H4 (cell line): Measurements from ENCODE around the gene TM7SF2. TPM values are rescaled to one million over a fixed set of nuclear protein-coding genes. Genes with fewer than 3 reads are reported as not detected.
A peak's percentile ranks its signal among the peaks of the same experiment; 100 is the strongest.
"Not testable (repeated sequence)": the region's sequence is repeated elsewhere in the genome, so short reads cannot be mapped to it uniquely, and the experiment has no call there.

Source experiments
- DNase-seq: peaks from one replicate; pipeline ENCODE4 v3.0.0-alpha.2; 2015; ENCODE audit warnings: low spot score
- total RNA-seq: library from RNA; depleted of rRNA; stranded (reverse); fragments of >200 nt; shearing (Covaris generic); gene quantifications from 2 replicates; pipeline ENCODE4 v1.2.3, GENCODE V29; 2014

TM7SF2 gene
- total RNA-seq, 1 experiment from 2014 or later = 3.2 TPM

DNA sequence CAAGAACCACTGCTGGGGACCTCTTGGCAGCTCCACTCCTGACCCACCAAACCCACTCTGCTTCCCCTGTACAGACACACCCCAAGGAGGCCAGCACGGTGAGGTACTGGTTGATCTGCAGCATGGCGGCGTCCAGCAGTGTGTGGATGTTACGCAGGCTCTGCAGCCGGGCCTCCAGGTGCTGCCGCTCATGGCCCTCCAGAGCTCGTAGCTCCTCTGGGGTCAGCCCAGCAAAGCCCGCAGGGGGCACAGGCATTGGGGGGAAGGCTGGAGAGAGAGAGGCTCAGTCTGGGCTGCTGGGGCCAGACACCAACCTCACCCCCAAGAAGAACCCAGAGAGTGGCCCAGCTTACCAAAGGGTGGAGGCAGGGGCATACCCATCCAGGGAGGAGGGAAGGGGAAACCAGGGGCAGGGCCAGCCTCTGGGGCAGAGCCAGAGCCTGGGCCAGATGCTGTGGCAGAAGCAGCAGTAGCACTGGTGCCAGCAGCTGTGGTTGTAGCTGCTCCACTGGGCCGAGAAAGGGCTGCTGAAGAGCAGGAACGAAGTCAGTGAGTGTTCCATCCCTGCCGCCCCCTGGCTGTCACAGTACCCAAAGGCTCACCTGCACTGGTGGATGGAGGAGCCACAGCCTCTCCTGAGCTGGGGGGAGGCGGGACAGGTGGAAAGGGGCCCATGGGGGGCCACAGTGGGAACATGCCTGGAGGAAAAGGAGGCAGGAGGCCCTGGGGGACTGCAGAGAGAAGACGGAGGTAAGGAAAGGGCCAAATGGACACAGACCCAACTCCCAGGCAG is 18.2 kb downstream of the TM7SF2 start:
- DNase-seq = no peak

DNA sequence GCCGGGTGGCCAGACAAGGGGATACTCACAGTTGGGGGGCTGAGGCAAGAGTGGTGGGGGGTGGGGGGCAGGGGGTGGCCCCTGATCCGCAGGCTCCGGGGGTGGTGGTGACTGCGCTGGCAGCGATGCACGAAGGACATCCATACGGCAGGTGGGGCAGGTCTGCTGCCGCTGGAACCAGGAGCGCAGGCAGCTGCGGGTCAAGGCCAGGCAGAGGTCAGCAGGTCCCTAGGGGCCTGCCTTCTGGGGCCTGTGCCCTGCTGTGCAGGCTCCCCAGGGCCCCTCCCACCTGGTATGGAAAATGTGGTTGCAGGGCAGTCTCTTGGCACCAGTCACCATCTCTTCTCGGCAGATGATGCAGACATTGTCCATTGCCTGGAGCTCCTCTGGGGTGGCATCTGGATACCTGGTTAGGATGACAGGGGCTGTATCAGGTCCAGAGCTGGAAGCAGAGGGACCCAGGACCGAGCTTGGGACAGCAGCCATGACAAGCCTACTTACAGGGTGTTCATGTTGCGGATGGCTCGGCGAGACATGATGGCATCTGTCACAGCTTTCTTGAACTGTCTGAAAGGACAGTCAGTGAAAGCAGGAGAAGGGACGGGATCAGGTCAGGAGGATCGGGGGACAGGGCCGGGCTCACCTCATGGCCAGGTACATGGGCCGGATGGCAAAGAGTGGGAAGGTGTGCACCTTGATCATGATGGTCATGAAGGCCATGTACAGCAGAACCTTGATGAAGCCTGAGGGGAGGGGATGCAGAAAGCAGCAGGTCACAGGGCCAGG is 19.2 kb downstream of the TM7SF2 start:
- DNase-seq = no peak

DNA sequence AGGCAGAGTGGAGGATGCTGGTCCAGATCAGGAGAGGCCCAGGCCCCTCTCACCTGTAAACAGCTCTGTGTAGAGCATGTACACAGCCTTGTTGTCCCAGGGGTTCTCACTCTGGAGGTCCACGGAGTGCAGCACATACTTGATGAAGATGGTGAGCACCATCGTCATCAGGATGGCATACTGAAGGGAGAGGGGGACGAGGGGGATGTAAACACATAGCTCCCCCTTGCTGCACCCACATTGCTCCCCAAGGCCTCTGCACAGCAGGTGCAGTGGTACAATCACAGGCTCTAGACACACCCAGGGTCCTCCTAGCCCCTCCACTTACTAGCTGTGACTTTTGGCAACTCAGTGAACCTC is 19.7 kb downstream of the TM7SF2 start:
- no peak for DNase-seq

DNA sequence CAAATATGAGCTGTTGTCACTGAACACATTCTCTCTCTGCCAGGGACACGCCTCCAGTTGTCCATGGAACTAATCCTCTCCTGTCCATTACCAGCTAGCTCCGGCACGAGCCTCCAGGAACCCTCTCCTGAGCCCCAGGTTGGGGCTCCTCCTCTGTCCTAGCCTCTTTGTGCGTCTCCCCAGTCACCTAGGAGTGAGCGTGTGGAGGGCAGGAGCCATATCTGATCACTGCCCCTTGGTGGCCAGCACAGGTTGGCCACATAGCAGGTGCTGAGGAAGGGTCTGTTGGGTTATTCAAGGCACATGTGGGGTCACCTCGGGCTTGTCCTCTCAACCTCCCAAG is 20.2 kb downstream of the TM7SF2 start:
- no peak for DNase-seq

DNA sequence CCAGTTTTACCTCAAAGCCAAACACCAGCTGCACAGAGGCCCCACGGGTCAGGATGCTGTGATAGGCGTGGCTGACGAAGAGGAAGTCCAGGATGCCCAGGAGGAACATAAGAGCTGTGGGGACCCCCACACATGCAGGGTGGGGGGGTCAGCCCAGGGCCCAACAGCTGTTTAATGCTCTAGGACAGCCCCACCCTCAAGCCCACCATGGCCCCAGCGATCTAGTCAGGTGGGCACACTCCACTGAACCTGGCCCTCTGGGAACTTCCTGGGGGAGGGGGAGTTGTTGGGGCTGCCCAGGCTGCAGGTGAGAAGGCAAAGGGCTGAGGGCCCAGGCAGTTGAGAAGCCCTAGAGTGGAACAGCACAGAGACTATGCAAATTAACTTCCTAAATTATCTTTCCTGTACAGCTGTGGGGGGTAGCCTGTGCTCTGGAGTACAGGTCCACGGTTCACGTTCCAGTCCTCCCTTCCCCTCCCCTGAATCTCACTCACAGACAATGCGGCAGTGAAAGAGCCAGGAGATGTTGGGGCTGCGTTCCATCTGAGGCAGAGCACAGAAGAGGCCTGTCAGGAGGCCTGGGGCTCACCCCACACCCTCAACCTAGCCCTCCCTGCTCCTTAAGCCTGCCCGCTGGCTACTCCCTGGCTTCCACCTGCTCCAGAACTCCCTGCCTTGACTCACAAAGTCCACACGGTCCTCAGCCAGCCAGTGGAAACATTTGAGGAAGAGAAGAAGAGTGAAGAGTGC is 20.7 kb downstream of the TM7SF2 start:
- DNase-seq = no peak

DNA sequence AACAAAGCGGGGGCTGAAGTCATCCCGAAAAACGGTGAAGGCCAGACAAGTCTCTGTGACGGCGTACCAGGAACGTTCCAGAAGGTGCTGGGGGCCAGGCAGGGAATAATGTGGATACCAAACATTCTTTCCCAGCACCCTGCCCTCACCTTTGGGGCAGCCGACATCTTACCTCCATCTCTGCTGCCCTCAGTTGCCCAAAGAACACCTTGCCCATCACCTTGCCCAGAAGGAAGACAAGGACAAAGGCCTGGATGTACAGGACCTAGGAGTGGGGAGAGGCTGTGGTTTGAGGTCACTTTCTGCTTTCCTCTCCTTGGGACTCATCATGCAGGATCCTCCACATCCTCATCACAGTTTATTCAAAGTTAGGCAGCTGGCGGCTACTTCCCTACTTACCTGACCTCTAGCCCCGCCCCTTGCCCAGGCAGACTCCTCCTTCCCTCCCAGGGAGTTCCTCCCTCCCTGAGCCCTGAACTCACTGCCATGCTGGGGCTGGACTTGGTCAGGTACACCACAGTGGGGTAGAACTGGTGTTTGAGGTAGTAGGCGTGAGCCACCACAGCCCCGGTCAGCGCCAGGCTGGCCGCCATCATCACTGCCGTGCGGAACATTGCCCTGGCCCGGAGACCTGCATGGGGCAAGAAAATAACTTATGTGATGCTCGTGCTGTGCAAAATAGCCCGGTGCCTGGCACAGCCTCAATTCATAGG is 21.5 kb downstream of the TM7SF2 start:
- no peak for DNase-seq

DNA sequence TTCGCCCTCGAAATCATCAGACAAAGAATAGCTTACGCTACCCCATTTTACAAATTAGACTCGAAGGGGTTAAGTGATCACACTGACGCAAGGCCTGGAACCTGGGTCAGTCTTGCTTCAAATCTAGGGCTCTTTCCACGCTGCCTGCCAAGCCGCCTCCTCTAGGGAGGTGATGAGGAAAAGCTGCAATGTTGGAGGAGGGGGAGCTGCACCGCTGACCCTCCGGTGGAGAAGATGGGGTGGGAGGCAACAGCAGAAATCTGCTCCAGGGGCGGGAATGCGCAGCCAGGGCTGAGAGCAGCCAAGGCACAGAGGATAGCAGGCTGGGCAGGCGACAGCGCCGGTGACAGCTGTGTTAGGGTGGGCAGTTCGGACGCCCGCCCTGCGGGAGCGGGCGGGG is 22.1 kb downstream of the TM7SF2 start:
- DNase-seq = no peak

DNA sequence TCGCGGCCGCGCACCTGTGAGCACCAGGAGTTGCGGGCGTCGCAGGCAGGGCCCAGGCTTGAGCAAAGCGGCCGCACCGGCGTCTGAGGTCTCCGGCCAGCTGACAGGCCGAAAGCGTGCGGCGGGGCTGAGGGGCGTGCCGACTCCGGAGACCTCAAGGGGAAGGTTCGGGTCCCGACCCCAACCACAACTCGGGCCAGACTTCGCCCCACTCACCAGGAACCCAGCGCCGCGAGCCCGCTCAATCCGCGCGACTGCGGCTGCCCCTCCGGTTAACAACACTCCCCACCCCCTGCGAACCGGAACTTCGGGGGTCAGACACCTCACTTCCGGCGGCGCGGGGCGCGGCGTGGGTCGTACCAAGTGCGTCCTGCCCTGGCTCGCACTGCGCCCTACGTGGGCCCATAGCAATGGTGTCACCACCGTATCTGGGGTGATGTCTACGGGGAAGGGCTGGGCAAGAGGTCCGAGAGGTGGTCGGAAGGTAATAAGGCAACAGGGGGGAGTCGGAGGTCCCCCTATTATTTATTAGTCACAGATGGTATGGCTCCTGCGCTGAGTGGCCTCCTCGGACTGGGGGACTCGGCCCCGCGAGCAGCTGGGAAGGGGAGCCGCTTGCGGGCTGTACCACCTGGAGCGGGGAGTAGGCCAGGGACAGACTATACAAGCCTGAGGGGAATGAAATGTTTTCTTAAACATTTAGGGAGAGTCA is 22.7 kb downstream of the TM7SF2 start, which contains the start of gene SYVN1:
SYVN1 (minus strand) TSS at position 280 of the 712 bp plus-strand sequence. CDS start 918 bp downstream, outside the sequence.
- DNase-seq = peak; percentile 77

DNA sequence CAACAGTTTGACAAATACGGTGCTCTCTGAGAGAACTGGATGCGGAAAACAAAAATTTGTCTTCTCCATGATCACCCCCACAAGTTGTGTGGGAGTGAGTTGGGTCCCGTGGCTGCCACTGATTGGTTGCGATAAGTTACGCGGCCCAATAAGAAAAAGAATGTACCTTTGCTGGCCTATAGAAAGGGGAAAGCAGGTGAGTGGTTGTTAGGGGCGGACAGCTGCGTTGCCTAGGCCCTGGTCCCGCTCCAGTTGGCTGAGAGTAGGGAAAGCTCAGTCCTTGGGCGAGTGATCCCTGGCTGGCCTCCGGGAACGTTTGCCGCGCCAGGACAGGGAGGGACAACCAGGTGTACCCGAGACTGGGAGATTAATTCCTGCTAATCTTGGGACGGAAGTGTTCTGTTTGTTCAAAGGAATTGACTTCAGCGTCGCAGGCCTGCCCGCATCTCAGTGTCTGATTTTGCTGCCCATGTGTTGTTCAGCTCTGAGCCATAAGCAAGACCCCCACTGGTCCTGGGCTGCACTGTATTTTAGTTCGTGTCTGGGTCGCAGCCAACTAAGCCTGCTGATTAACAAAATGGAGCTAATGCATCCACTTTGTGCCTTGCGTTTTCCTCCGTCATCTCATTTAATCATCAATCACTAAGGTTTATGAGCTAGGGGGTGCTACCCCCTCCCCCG is 23.4 kb downstream of the TM7SF2 start:
- peak; percentile 98 for DNase-seq

DNA sequence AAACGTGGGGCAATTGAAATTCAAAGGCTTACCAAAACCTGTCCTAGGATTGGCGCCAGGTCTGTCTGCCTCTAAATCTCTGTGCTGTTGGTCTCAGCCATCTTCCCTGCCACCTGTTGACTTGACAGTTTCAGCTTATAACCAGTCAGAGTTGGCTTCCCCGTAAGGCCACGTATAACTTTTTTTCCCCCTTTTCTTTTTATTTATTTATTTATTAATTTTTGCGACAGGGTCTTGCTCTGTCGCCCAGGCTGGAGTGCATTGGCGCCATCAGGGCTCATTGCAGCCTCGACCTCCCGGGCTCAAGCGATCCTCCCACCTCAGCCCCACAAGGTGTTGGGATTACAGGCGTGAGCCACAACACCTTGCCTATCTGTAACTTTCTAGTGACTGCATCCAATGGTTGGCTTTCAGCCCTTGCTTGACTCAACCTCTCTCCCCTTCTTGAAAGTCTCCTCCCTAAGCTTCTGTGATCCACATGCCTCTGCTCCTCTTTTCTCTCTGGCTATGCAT is 24.0 kb downstream of the TM7SF2 start:
- DNase-seq = no peak

DNA sequence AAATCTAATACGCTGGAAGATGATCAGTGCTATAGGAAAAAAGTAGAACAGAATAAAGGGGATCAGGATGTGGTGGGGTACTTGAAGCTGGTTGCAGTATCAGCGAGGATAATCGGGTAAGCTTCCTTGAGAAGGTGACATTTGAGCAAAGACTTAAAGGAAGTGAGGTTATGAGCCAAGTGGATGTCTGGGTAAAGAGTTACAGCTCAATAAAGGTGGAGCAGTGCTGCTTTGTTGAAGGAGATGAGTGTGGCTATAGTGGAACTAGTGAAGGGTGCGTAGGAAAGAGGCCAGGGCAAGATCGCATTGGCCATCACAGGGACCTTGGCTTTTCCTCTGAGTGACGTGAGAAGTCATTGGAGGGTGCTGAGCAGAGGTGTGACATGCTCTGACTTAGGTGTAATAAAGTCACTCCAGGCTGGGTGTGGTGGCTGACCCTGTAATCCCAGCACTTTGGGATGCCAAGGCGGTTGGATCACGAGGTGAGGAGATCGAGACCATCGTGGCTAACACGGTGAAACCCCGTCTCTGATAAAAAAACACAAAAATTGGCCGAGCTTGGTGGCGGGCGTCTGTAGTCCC is 24.9 kb downstream of the TM7SF2 start:
- no peak for DNase-seq

DNA sequence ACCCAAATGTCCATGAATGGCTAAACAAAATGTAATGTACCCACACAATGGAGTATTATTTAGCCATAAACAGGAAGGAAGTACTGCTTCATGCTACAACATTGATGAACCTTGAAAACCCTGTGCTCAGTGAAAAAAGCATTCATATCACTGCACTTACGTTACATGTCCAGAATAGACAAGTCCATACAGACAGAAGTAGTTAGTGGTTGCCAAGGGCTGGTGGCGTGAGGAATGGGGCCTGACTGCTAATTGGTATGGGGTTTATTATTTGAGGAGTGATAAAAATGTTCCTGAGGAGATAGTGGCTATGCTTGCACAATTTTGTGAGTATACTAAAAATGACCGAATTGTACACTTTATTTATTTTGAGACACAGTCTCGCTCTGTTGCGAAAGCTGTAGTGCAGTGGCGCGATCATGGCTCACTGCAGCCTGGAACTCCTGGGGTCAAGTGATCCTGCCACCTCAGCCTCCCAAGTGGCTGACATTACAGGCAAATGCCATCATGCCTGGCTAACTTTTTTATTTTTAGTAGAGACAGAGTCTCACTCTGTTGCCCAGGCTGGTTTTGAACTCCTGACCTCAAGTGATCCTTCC is 30.3 kb downstream of the TM7SF2 start:
- DNase-seq = no peak

DNA sequence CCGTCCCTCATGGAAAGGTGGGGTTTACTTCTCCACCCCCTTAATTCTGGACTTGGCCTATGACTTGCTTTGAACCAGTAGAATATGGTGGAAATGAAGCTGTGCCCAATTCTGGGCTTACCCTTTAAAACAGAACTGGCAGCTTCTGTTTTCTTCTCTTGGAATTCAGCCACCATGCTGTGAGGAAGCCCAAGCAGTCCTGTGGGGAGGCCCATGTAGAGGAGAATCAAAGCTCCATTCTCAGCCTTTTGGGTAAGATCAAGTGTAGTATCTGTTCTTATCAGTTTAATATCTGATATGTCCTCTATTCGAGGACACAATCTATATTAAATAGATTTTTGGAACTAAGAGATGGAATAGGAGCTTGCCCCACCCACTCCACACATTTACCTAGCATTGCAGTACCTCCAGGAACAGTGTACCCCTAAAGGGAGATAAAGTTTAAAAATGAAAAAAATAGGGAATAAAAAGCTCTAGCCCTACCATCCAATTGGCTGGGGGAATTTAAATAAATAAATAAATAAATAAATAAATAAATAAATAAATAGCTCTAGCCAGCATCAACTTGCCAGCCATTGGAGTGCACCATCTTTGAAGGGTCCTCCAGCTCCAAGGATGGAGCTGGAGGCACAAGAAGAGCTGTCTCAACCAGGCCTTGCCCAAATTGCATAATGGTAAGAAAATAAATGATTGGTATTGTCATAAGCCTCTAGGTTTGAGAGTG is 35.8 kb downstream of the TM7SF2 start:
- no peak for DNase-seq

DNA sequence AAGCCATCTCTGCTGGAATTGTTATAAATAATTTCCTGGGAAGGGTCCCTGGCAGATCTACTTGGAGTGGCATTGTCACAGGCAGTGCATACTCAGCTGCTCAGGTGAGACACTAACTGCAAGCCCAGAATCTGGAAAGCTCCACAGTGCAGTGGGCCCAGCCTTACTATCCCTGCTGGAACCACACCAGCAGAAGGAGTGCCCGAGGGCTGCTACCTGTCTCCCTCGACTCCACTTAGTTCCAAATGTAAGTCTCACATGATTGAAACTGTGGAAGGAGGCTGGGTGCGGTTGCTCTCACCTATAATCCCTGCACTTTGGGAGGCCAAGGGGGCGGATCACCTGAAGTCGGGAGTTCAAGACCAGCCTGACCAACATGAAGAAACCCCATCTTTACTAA is 37.0 kb downstream of the TM7SF2 start:
- DNase-seq = no peak

DNA sequence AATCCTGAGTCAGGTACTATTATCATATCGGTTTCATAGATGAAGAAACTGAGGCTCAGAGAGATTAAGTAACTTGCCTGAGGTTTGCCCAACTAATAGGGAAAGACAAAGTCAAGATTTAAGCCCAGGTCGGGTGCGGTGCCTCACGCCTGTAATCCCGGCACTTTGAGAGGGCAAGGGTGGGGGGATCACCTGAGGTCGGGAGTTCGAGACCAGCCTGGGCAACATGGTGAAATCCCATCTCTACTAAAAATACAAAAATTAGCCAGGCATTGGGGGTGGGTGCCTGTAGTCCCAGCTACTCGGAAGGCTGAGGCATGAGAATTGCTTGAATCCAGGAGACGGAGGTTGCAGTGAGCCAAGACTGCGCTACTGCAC is 38.4 kb downstream of the TM7SF2 start:
- not testable (repeated sequence) for DNase-seq

DNA sequence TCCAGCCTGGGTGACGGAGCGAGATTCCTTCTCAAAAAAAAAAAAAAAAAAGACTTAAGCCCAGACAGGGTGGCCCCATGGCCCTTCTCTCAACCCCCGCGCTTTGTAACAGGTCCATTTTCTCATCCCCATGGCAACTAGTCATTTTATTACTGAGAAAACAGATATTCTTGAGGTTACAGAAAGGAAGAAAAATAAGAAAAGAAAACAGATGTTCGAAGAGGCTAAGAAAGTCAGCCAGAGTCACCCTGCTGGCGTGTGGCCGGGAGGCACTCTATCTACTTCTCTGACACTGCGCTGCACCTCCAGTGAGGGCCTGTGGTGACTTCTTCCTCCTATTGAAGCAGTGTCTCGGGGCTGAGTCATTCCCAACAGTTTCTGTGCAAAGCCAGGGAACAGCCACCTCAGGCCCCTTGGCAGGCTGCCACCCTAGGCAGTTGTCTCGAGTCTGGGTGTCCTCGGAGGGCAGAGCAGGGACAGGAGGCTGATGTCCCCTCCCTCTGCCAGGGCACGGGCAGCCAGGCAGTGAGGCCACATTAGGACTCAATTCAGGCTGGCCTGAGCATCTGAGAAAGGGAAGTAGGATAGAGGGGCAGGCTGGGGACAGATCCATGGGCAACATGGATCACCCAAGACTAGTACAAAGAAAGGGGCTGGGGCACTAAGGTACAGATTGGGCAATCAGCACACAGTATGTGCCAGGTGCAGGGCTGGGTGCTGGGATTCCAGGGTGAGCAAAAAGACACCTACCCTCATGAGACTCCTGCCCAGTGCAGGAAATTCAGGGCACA is 39.0 kb downstream of the TM7SF2 start:
- DNase-seq = peak; percentile 98

DNA sequence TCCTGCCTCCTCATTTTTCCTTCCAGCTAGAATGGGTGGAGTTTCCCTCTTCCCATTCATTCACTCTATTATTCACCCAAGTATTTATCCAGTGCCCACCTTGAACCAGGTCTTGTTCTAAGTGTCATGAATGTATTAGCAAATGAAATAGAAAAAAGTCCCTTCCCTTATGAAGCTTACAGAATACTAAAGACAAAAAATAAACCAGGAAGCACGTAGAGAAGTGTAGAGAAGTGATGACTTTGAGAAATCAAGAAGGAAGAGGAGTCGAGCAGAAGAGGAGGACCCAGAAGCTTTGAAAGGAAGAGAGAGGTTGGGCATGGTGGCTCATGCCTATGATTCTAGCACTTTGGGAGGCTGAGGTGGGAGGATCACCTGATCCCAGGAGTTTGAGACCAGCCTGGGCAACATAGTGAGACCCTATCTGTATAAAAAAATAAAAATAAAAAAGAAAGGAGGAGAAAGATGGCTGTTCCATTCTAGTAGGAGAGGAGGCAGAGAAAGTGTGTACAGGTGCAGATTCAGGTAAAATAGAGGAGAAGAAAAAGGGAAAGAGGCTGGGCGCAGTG is 39.7 kb downstream of the TM7SF2 start:
- DNase-seq = no peak

DNA sequence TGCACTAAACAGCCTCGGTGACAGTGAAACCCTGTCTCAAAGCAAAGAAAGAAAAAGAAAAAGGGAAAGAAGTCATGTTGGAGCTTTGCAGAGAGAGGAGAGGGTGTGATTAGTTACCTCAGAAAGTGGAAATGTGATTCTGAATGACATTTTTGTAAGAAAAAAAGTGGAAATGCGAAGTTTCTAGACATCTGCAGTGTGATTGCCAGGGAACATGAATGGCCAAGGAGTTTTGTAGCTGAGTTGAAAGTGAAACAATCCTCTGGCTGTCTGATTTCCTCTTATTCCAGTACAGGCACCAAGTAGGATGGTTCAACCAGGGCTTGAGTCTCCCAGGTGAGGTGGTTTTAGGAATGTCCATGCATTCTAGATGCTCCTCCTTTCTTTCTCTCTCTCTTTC is 40.5 kb downstream of the TM7SF2 start:
- DNase-seq = no peak
